ENCODE results near the gene BTBD17.

Gene BTBD17

GRCh38 chr17:74379495-74380085, 17.9 kb upstream of the BTBD17 start:
- H3K9ac ChIP-seq (ENCODE audit: low read depth, low read length, poor library complexity): peak overlapping the region; percentile 85
- H2AFZ ChIP-seq (ENCODE audit: low read length): peak overlapping the region; percentile 95
- H3K4me2 ChIP-seq (ENCODE audit: insufficient read depth, low read length, poor library complexity, severe bottlenecking): peak overlapping the region; percentile 81
- peak overlapping the region; percentile 50 for H3K23ac ChIP-seq (ENCODE audit: low read depth, low read length, poor library complexity)
- H2BK12ac ChIP-seq (ENCODE audit: low read length): peak overlapping the region; percentile 75
- peaks cover 0 to 11% (median 0%) of the 10 kb centered on the region in 3 experiments for H3K27me3 ChIP-seq (ENCODE audit: control insufficient read depth in 3 of 3, insufficient read depth in 3 of 3, low read depth in 1 of 3, low read length in 3 of 3)
- no peaks in the 10 kb centered on the region for H3K9me3 ChIP-seq (replicated peaks in 1 of 2; ENCODE audit: control insufficient read depth in 2 of 2, insufficient read depth in 1 of 2, low read depth in 1 of 2, low read length in 2 of 2)
- H3K4ac ChIP-seq (ENCODE audit: low read length): no peak overlapping the region
- H4K91ac ChIP-seq (ENCODE audit: low read depth, low read length, poor library complexity): peak overlapping the region; percentile 92
- H2AK5ac ChIP-seq (ENCODE audit: low read depth, low read length): peak overlapping the region; percentile 100
- H2BK15ac ChIP-seq (ENCODE audit: low read length): peak overlapping the region; percentile 94
- H3K4me1 ChIP-seq (ENCODE audit: control insufficient read depth in 2 of 2, insufficient read depth in 1 of 2, low read depth in 1 of 2, low read length in 2 of 2): peaks cover 5 to 13% of the 10 kb centered on the region in 2 donors
- no CpG with 5 or more reads among the region's 20 CpGs for WGBS, 2 donors (ENCODE audit: extremely low coverage in 2 of 2, insufficient read length in 2 of 2, insufficient replicate concordance in 1 of 2)
- no peaks in the 10 kb centered on the region for H3K36me3 ChIP-seq (replicated peaks in 1 of 2; ENCODE audit: control insufficient read depth in 2 of 2, insufficient read depth in 2 of 2, low read length in 2 of 2)
- peak overlapping the region; percentile 97 for H3K18ac ChIP-seq (ENCODE audit: low read length)
- H4K8ac ChIP-seq (ENCODE audit: low read depth, low read length): no peak overlapping the region
- no peak overlapping the region for H2BK120ac ChIP-seq (ENCODE audit: low read depth, low read length)
- no peak overlapping the region for H3K27ac ChIP-seq (replicated peaks; ENCODE audit: low read length)
- H3K79me1 ChIP-seq (ENCODE audit: low read depth, low read length): no peaks in the 10 kb centered on the region
- H2BK5ac ChIP-seq (ENCODE audit: low read length): peak overlapping the region; percentile 88
- peak; percentile 93 for DNase-seq (ENCODE audit: low spot score)
- H3K4me3 ChIP-seq (ENCODE audit: low read length in 2 of 2): no peak overlapping the region
- H3K14ac ChIP-seq (ENCODE audit: low read length): peak overlapping the region; percentile 79

- Histone ChIP-seq H3K4me3 (ENCODE audit: low read length in 2 of 2) (no peak overlapping the region), H4K8ac (ENCODE audit: low read depth, low read length) (no peak overlapping the region), H3K27me3 (ENCODE audit: control insufficient read depth in 3 of 3, insufficient read depth in 3 of 3, low read depth in 1 of 3, low read length in 3 of 3) (peaks cover 0 to 8% (median 0%) of the 10 kb centered on the region in 3 experiments), H3K9ac (ENCODE audit: low read depth, low read length, poor library complexity) (no peak overlapping the region), H3K18ac (ENCODE audit: low read length) (no peak overlapping the region), H3K27ac (replicated peaks; ENCODE audit: low read length) (no peak overlapping the region), H3K14ac (ENCODE audit: low read length) (peak overlapping the region; percentile 87), H4K91ac (ENCODE audit: low read depth, low read length, poor library complexity) (no peak overlapping the region), H3K9me3 (replicated peaks in 1 of 2; ENCODE audit: control insufficient read depth in 2 of 2, insufficient read depth in 1 of 2, low read depth in 1 of 2, low read length in 2 of 2) (peaks cover 0 to 4% of the 10 kb centered on the region in 2 donors), H3K4ac (ENCODE audit: low read length) (peak overlapping the region; percentile 6), H2BK12ac (ENCODE audit: low read length) (peak overlapping the region; percentile 73), H2BK5ac (ENCODE audit: low read length) (no peak overlapping the region), H3K4me2 (ENCODE audit: insufficient read depth, low read length, poor library complexity, severe bottlenecking) (no peak overlapping the region), H2BK15ac (ENCODE audit: low read length) (peak overlapping the region; percentile 88), H3K79me1 (ENCODE audit: low read depth, low read length) (no peaks in the 10 kb centered on the region), H2AFZ (ENCODE audit: low read length) (no peak overlapping the region), H3K36me3 (replicated peaks in 1 of 2; ENCODE audit: control insufficient read depth in 2 of 2, insufficient read depth in 2 of 2, low read length in 2 of 2) (no peaks in the 10 kb centered on the region), H2BK120ac (ENCODE audit: low read depth, low read length) (peak overlapping the region; percentile 25), H2AK5ac (ENCODE audit: low read depth, low read length) (peak overlapping the region; percentile 30), H3K4me1 (ENCODE audit: control insufficient read depth in 2 of 2, insufficient read depth in 1 of 2, low read depth in 1 of 2, low read length in 2 of 2) (peaks cover 4 to 13% of the 10 kb centered on the region in 2 donors), H3K23ac (ENCODE audit: low read depth, low read length, poor library complexity) (peak overlapping the region; percentile 58)
- WGBS, 2 donors (ENCODE audit: extremely low coverage in 2 of 2, insufficient read length in 2 of 2, insufficient replicate concordance in 1 of 2): no CpG with 5 or more reads among the region's 3 CpGs
- DNase-seq (ENCODE audit: low spot score): no peak
Observed at GRCh38 chr17:74374858-74375257, 13.2 kb upstream of the BTBD17 start.

GRCh38 chr17:74373838-74374606, 12.4 kb upstream of the BTBD17 start:
- peaks cover 0 to 9% (median 0%) of the 10 kb centered on the region in 3 experiments for H3K27me3 ChIP-seq (ENCODE audit: control insufficient read depth in 3 of 3, insufficient read depth in 3 of 3, low read depth in 1 of 3, low read length in 3 of 3)
- DNase-seq (ENCODE audit: low spot score): no peak

GRCh38 chr17:74372426-74372825, 10.8 kb upstream of the BTBD17 start:
- Histone ChIP-seq H3K4me1 (ENCODE audit: control insufficient read depth in 2 of 2, insufficient read depth in 1 of 2, low read depth in 1 of 2, low read length in 2 of 2) (peaks cover 9 to 23% of the 10 kb centered on the region in 2 donors), H3K18ac (ENCODE audit: low read length) (no peak overlapping the region), H2AFZ (ENCODE audit: low read length) (no peak overlapping the region), H3K4ac (ENCODE audit: low read length) (no peak overlapping the region), H3K27ac (replicated peaks; ENCODE audit: low read length) (no peak overlapping the region), H4K8ac (ENCODE audit: low read depth, low read length) (no peak overlapping the region), H3K36me3 (replicated peaks in 1 of 2; ENCODE audit: control insufficient read depth in 2 of 2, insufficient read depth in 2 of 2, low read length in 2 of 2) (no peaks in the 10 kb centered on the region), H3K27me3 (ENCODE audit: control insufficient read depth in 3 of 3, insufficient read depth in 3 of 3, low read depth in 1 of 3, low read length in 3 of 3) (peaks cover 0 to 10% (median 0%) of the 10 kb centered on the region in 3 experiments), H3K79me1 (ENCODE audit: low read depth, low read length) (no peaks in the 10 kb centered on the region), H4K91ac (ENCODE audit: low read depth, low read length, poor library complexity) (no peak overlapping the region), H3K4me3 (ENCODE audit: low read length in 2 of 2) (no peak overlapping the region), H3K9ac (ENCODE audit: low read depth, low read length, poor library complexity) (no peak overlapping the region), H2BK15ac (ENCODE audit: low read length) (peak overlapping the region; percentile 98), H2BK5ac (ENCODE audit: low read length) (no peak overlapping the region), H3K4me2 (ENCODE audit: insufficient read depth, low read length, poor library complexity, severe bottlenecking) (no peak overlapping the region), H2AK5ac (ENCODE audit: low read depth, low read length) (peak overlapping the region; percentile 12), H3K14ac (ENCODE audit: low read length) (no peak overlapping the region), H2BK120ac (ENCODE audit: low read depth, low read length) (no peak overlapping the region), H2BK12ac (ENCODE audit: low read length) (peak overlapping the region; percentile 33), H3K9me3 (replicated peaks in 1 of 2; ENCODE audit: control insufficient read depth in 2 of 2, insufficient read depth in 1 of 2, low read depth in 1 of 2, low read length in 2 of 2) (peaks cover 0 to 4% of the 10 kb centered on the region in 2 donors), H3K23ac (ENCODE audit: low read depth, low read length, poor library complexity) (no peak overlapping the region)
- DNase-seq (ENCODE audit: low spot score): no peak
- WGBS, 2 donors (ENCODE audit: extremely low coverage in 2 of 2, insufficient read length in 2 of 2, insufficient replicate concordance in 1 of 2): no CpG with 5 or more reads among the region's 9 CpGs

More at GRCh38 chr17:74373838-74374606, 12.4 kb upstream of the BTBD17 start:
- Histone ChIP-seq H2AK5ac (ENCODE audit: low read depth, low read length) (peak overlapping the region; percentile 30), H3K4me1 (ENCODE audit: control insufficient read depth in 2 of 2, insufficient read depth in 1 of 2, low read depth in 1 of 2, low read length in 2 of 2) (peaks cover 1 to 13% of the 10 kb centered on the region in 2 donors), H3K27ac (replicated peaks; ENCODE audit: low read length) (no peak overlapping the region), H2BK120ac (ENCODE audit: low read depth, low read length) (no peak overlapping the region), H3K9ac (ENCODE audit: low read depth, low read length, poor library complexity) (no peak overlapping the region), H4K91ac (ENCODE audit: low read depth, low read length, poor library complexity) (no peak overlapping the region), H3K23ac (ENCODE audit: low read depth, low read length, poor library complexity) (peak overlapping the region; percentile 58), H4K8ac (ENCODE audit: low read depth, low read length) (no peak overlapping the region), H2BK12ac (ENCODE audit: low read length) (peak overlapping the region; percentile 73), H3K4ac (ENCODE audit: low read length) (no peak overlapping the region), H3K4me3 (ENCODE audit: low read length in 2 of 2) (no peak overlapping the region), H3K4me2 (ENCODE audit: insufficient read depth, low read length, poor library complexity, severe bottlenecking) (no peak overlapping the region), H2BK5ac (ENCODE audit: low read length) (peak overlapping the region; percentile 16), H3K14ac (ENCODE audit: low read length) (peak overlapping the region; percentile 4), H3K36me3 (replicated peaks in 1 of 2; ENCODE audit: control insufficient read depth in 2 of 2, insufficient read depth in 2 of 2, low read length in 2 of 2) (no peaks in the 10 kb centered on the region), H3K18ac (ENCODE audit: low read length) (peak overlapping the region; percentile 70), H3K9me3 (replicated peaks in 1 of 2; ENCODE audit: control insufficient read depth in 2 of 2, insufficient read depth in 1 of 2, low read depth in 1 of 2, low read length in 2 of 2) (peaks cover 0 to 4% of the 10 kb centered on the region in 2 donors), H2BK15ac (ENCODE audit: low read length) (peak overlapping the region; percentile 88), H2AFZ (ENCODE audit: low read length) (peak overlapping the region; percentile 48), H3K79me1 (ENCODE audit: low read depth, low read length) (no peaks in the 10 kb centered on the region)
- WGBS, 2 donors (ENCODE audit: extremely low coverage in 2 of 2, insufficient read length in 2 of 2, insufficient replicate concordance in 1 of 2): no CpG with 5 or more reads among the region's 15 CpGs
